NT2/D1 (cell line): Measurements from ENCODE around the gene SLC25A13.

ENCODE experiments used
- DNase-seq: peaks from one replicate; pipeline ENCODE4 v3.0.0-alpha.2; 2011; ENCODE audit warnings: low read depth, low spot score
- H3K27me3 ChIP-seq: 2 replicates; pipeline ENCODE4 v1.6.0; 2011; ENCODE audit warnings: mild to moderate bottlenecking; ENCODE audit not compliant: insufficient read length, insufficient read depth
- H3K36me3 ChIP-seq: 2 replicates; pipeline ENCODE4 v1.6.1; 2011; ENCODE audit warnings: mild to moderate bottlenecking, low read length, mixed read lengths; ENCODE audit not compliant: insufficient read depth, insufficient read length
- H3K4me1 ChIP-seq: 2 replicates; pipeline ENCODE4 v1.5.1; 2011; ENCODE audit not compliant: insufficient read depth, insufficient read length
- H3K4me3 ChIP-seq: 2 replicates; pipeline ENCODE4 v1.5.1; 2011; ENCODE audit warnings: low read depth; ENCODE audit not compliant: insufficient read length
- H3K9ac ChIP-seq: 2 replicates; pipeline ENCODE4 v1.6.0; 2011; ENCODE audit warnings: low read depth; ENCODE audit not compliant: insufficient read length
- H3K9me3 ChIP-seq: 2 replicates; pipeline ENCODE4 v1.5.1; 2011; ENCODE audit warnings: mild to moderate bottlenecking, low read length; ENCODE audit not compliant: insufficient read depth
- SUZ12 ChIP-seq: IDR thresholded peaks from 2 replicates; pipeline ENCODE4 v1.6.1; 2011; ENCODE audit not compliant: insufficient read length, insufficient read depth; ENCODE audit errors: extremely low read depth
- YY1 ChIP-seq: IDR thresholded peaks from 2 replicates; pipeline ENCODE4 v1.6.1; 2011; ENCODE audit not compliant: insufficient read length, insufficient read depth
- ZNF274 ChIP-seq: IDR thresholded peaks from 2 replicates; pipeline ENCODE4 v1.6.1; 2011; ENCODE audit warnings: mild to moderate bottlenecking, low read depth, low read length

The SLC25A13 gene

DNA sequence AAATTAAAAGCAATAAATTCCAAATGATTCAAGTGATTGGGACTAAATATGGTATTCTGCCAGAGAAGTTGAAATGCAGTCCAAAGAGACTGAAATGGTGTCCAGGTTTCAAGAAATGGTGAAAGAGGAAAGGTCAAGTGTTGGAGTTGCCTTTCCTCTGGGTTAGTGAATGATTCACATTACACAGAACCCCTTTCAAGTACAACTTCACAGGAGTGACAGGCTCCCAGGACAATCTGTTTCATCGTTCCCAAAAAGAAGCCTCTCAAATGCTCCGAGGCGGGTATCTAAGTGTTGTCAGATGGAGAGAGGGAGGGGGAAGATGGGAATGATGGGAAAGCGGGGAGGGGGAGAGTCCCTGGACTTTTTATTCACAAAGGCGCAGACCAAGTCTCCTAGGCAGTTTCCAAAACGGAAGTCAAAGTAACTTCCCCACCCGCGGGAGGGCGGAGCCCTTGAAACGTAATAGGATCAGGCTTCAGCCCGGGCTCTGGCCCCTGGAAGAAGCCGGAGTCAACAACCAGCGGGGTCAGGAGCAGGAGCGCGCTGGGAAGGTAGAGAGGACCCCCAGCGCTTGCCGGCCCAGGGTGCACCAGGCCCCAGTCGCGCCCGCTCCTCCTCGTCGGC lies 754 bp downstream of the SLC25A13 start:
- Histone ChIP-seq H3K4me3 (peak overlapping the region; percentile 89), H3K9me3 (no peaks in the 10 kb centered on the region), H3K9ac (peak overlapping the region; percentile 97), H3K4me1 (no peaks in the 10 kb centered on the region), H3K36me3 (peaks cover 3% of the 10 kb centered on the region), H3K27me3 (no peaks in the 10 kb centered on the region)
- TF ChIP-seq SUZ12 (no peak), ZNF274 (no peak), YY1 (no peak)
- peak; percentile 89 for DNase-seq

DNA sequence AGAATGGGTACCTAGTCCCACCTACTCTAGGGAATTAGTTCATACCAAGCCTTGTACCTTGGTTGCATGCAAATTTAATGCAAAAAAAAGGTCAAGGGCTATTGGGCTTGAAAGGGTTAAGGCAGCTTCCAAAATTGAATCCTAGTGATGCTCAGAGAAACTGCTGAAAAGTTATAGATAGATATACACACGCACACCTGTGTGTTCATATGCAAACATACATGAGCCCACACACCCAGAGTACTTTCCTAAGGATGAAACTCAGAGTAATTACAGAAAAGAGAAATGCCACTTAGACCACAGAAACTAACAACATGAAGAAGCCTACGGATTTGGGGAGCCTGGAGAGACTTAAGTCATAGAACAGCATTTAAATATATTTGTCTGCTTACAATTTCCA lies 1.5 kb downstream of the SLC25A13 start:
- DNase-seq, result no peak
- Histone ChIP-seq H3K4me1 (no peaks in the 10 kb centered on the region), H3K9me3 (no peaks in the 10 kb centered on the region), H3K4me3 (no peak overlapping the region), H3K36me3 (peaks cover 3% of the 10 kb centered on the region), H3K9ac (no peak overlapping the region), H3K27me3 (no peaks in the 10 kb centered on the region)
- TF ChIP-seq ZNF274 (no peak), SUZ12 (no peak), YY1 (no peak)

DNA sequence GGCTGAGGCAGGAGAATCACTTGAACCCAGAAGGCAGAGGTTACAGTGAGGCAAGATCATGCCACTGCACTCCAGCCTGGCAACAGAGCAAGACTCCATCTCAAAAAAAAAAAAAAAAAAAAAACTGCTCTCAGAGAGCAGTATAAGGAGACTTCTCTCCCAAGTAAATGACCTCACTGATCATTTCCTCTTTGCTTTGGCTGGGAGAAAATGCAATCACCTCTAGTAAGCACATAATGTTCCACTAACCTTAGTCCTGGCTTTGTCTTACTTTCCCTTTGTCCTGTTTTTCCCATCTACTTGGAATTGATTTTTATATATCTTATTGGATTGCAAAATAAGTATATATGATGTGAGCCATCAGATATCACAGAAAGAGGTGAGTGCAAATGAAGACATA lies 2.5 kb downstream of the SLC25A13 start:
- no peak for TF ChIP-seq SUZ12
- TF ChIP-seq YY1, result no peak
- TF ChIP-seq ZNF274, result no peak
- H3K4me1 ChIP-seq, result no peaks in the 10 kb centered on the region
- no peaks in the 10 kb centered on the region for H3K9me3 ChIP-seq
- no peak for DNase-seq
- no peak overlapping the region for H3K4me3 ChIP-seq
- no peak overlapping the region for H3K9ac ChIP-seq
- H3K36me3 ChIP-seq, result peaks cover 3% of the 10 kb centered on the region
- no peaks in the 10 kb centered on the region for H3K27me3 ChIP-seq

DNA sequence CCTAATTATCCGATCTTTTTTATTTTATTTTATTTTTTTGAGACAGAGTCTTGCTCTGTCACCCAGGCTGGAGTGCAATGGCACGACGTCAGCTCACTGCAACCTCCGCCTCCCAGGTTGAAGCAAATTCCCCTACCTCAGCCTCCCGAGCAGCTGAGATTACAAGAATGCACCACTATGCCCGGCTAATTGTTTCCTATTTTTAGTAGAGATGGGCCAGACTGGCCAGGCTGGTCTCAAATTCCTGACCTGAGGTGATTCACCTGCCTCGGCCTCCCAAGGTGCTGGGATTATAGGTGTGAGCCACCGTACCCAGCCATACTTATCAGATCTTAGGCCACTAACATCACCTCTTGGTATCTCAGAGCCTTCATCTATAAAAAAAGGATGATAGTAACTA lies 4.9 kb downstream of the SLC25A13 start:
- no peak for DNase-seq

DNA sequence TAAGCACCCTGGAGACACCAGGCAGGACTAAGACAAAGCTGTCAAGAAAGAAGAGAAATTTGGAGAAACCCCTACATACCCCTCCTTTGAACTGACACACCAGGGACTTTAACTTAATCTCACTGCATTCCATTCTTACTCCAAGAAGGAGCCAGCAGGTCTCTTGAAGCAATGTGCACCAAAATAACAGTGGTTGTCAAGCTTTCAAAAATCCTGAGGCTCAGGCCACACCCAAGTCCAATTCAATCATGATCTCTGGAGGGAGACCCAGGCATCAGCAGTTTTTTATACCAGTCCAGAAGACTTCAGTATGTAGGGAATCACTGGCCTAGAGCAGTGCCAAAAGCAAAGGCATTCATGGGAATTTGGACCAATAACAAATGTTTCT lies 6.8 kb downstream of the SLC25A13 start:
- no peaks in the 10 kb centered on the region for H3K9me3 ChIP-seq
- TF ChIP-seq SUZ12, result no peak
- no peaks in the 10 kb centered on the region for H3K27me3 ChIP-seq
- H3K4me3 ChIP-seq, result no peak overlapping the region
- no peaks in the 10 kb centered on the region for H3K4me1 ChIP-seq
- DNase-seq, result no peak
- peaks cover 10% of the 10 kb centered on the region for H3K36me3 ChIP-seq
- H3K9ac ChIP-seq, result no peak overlapping the region

More for the DNA sequence above, 4.9 kb downstream of the SLC25A13 start:
- Histone ChIP-seq H3K9ac (no peak overlapping the region), H3K27me3 (no peaks in the 10 kb centered on the region), H3K4me1 (no peaks in the 10 kb centered on the region), H3K36me3 (peaks cover 10% of the 10 kb centered on the region), H3K9me3 (no peaks in the 10 kb centered on the region), H3K4me3 (no peak overlapping the region)
- TF ChIP-seq ZNF274, result no peak
- no peak for TF ChIP-seq YY1
- TF ChIP-seq SUZ12, result no peak

DNA sequence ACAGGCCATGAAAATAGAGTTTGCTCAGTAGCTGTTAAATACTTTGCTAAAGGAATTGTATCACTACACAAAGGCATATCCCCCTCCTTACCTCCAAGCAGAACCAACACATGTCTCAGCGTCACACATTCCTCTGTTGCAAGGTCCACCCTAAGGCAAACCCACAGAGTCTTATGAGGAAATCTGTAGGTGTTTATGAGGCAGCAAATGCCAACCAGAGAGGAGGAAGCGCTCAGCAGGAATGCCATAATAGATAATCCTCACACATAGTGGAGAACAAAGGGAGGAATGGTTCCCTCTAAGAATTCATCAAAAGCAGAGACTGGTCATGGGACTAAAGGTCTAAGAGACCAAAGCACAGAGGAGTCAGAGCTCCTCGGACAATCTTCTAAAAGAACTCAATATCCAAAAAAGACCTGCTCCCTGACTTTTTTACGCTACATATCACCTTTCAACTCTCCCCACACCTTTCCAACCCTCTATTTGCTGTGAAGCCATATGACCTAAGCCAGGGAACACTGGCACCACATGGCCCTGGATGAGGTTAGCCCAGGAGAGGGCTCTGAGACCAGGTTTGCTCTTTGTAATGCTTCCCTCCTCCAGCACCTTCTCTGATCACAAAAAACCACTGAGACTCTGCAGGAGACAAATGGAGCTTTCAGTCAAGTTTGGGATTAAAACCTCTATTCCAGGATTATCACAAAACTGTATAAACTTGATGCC lies 7.3 kb downstream of the SLC25A13 start:
- peaks cover 13% of the 10 kb centered on the region for H3K36me3 ChIP-seq
- no peaks in the 10 kb centered on the region for H3K27me3 ChIP-seq
- no peaks in the 10 kb centered on the region for H3K4me1 ChIP-seq
- H3K9me3 ChIP-seq, result no peaks in the 10 kb centered on the region
- no peak overlapping the region for H3K9ac ChIP-seq
- H3K4me3 ChIP-seq, result no peak overlapping the region
- TF ChIP-seq ZNF274 (no peak), SUZ12 (no peak), YY1 (no peak)
- DNase-seq, result peak; percentile 8

DNA sequence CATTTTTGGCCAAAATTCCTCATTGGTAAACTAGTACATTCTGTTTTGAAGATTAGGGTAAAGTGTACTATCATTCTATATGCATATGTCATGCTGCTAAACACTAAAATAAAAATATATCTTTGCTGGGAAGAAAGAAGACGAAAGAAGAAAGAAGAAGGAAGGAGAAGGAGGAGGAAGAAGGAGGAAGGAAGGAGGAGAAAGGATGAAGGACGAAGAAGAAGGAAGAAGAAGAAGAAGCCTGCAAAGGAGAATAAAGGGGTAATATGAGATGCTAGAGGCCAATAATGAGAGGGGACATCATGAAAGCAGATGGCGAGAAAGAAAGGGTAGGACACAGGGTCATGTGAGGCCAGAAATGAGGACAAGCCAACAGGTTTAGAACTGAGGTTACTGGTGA lies 8.0 kb downstream of the SLC25A13 start:
- DNase-seq, result no peak
- Histone ChIP-seq H3K27me3 (no peaks in the 10 kb centered on the region), H3K36me3 (peaks cover 17% of the 10 kb centered on the region), H3K4me1 (no peaks in the 10 kb centered on the region), H3K9ac (no peak overlapping the region), H3K4me3 (no peak overlapping the region), H3K9me3 (no peaks in the 10 kb centered on the region)
- TF ChIP-seq SUZ12, result no peak
- no peak for TF ChIP-seq ZNF274
- TF ChIP-seq YY1, result no peak

DNA sequence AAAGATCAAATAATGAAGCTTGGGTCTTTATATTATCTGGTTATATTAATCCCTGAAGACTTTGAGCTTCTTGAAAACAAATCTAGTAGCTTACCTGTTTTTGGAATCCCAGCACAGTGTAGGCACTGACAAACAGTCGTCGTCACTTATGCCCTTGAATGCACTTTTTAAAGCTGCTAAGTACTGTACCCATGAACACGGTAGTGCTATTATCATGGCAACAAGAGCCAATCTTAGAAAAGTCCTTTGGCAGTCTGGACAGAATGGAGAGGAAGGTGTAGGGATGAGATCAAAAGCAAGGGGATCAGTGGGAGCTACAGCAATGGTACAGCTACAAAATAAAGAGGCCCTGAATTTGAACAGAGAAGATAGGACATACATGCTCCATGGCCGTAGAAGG lies 9.4 kb downstream of the SLC25A13 start:
- H3K27me3 ChIP-seq, result no peaks in the 10 kb centered on the region
- H3K9me3 ChIP-seq, result no peaks in the 10 kb centered on the region
- H3K4me1 ChIP-seq, result no peaks in the 10 kb centered on the region
- no peak for TF ChIP-seq SUZ12
- TF ChIP-seq YY1, result no peak
- no peak for TF ChIP-seq ZNF274
- no peak for DNase-seq
- peaks cover 15% of the 10 kb centered on the region for H3K36me3 ChIP-seq
- H3K9ac ChIP-seq, result no peak overlapping the region
- H3K4me3 ChIP-seq, result no peak overlapping the region
